Panc1 (cell line): ENCODE measurements around the gene UBE2N. TPM values are rescaled to one million over a fixed set of nuclear protein-coding genes. Genes with fewer than 3 reads are reported as not detected.

ENCODE experiments used
- ATAC-seq: fragments of 200-7000 bp; cut with Tn5 transposase; 2 replicates; pipeline ENCODE4 v1.9.1; 2020; ENCODE audit warnings: mild to moderate bottlenecking, moderate library complexity
- BruUV-seq: library from RNA; stranded (reverse); fragments of 400-500 nt; replicated peaks from 2 replicates; lab custom pipeline; 2021; lab: Mats Ljungman, UMichigan
- CTCF ChIA-PET: fragments of 300-600 bp; sonication (Branson Sonifier 250); formaldehyde crosslinking; loops from one replicate; lab custom pipeline; 2022; ENCODE audit warnings: antibody characterized with exemption; lab: Charles Lee
- POLR2A ChIA-PET: fragments of 300-600 bp; sonication (Branson Sonifier 250); formaldehyde crosslinking; loops from one replicate; lab custom pipeline; 2022; ENCODE audit warnings: antibody characterized with exemption; lab: Charles Lee
- DNase-seq: peaks from one replicate; pipeline ENCODE4 v3.0.0-alpha.2; 2010; ENCODE audit warnings: low read depth, low spot score
- H3K27ac ChIP-seq: 2 replicates; pipeline ENCODE4 v1.5.1; 2011; ENCODE audit warnings: mild to moderate bottlenecking, low read length, inconsistent platforms
- H3K27me3 ChIP-seq: fragments of 200-500 bp; sonication (Bioruptor generic); 2 replicates; pipeline ENCODE4 v1.6.0; 2014; ENCODE audit warnings: low read length, inconsistent platforms; ENCODE audit not compliant: control insufficient read depth, insufficient read depth
- H3K36me3 ChIP-seq: fragments of 200-500 bp; sonication (Bioruptor generic); 2 replicates; pipeline ENCODE4 v1.5.1; 2014; ENCODE audit warnings: inconsistent platforms, mild to moderate bottlenecking, low read length, moderate library complexity; ENCODE audit not compliant: control insufficient read depth, insufficient read depth
- H3K4me1 ChIP-seq: 2 replicates; pipeline ENCODE4 v1.5.1; 2011; ENCODE audit warnings: inconsistent platforms, mild to moderate bottlenecking, low read length, moderate library complexity; ENCODE audit not compliant: control insufficient read depth, insufficient read depth
- H3K4me3 ChIP-seq, 2 experiments: 2 replicates each; pipeline ENCODE4 v1.5.1; 2011 to 2012; ENCODE audit warnings: low read depth in 2 of 2, low read length in 2 of 2, mild to moderate bottlenecking in 2 of 2, inconsistent platforms in 1 of 2, moderate library complexity in 1 of 2
- H3K9me3 ChIP-seq: fragments of 200-500 bp; sonication (Bioruptor generic); 2 replicates; pipeline ENCODE4 v1.5.1; 2014; ENCODE audit warnings: low read depth, mild to moderate bottlenecking, inconsistent platforms, low read length, moderate library complexity; ENCODE audit not compliant: control insufficient read depth, insufficient read depth
- POLR2AphosphoS5 ChIP-seq: IDR thresholded peaks from 2 replicates; pipeline ENCODE4 v1.6.1; 2012; ENCODE audit warnings: mild to moderate bottlenecking, low read depth, low read length, moderate library complexity
- SIN3A ChIP-seq: IDR thresholded peaks from 2 replicates; pipeline ENCODE4 v1.6.1; 2012; ENCODE audit warnings: low read depth, mild to moderate bottlenecking, low read length, moderate library complexity, borderline replicate concordance; ENCODE audit not compliant: insufficient read depth
- TCF7L2 ChIP-seq: IDR thresholded peaks from 2 replicates; pipeline ENCODE4 v1.6.1; 2011; ENCODE audit warnings: mild to moderate bottlenecking, low read depth, low read length, inconsistent platforms
- in situ Hi-C: cut with HindIII; loops from 2 replicates; pipeline ENCODE4 v1.10.0; 2016; ENCODE audit warnings: low sequenced_read_pairs, low pct_unique_long_range_greater_than_20kb
- intact Hi-C: fragments of 100-400 bp; cut with micrococcal nuclease; formaldehyde crosslinking; loops from one replicate; pipeline ENCODE4 v1.10.0; 2022; ENCODE audit not compliant: unreplicated experiment
- total RNA-seq: library from RNA; stranded (reverse); gene quantifications from one replicate; pipeline ENCODE4 v1.2.1, GENCODE V29; 2021; ENCODE audit not compliant: unreplicated experiment
- TF ChIP-seq, protein P1 (sequence below), 2 experiments: IDR thresholded peaks; 2 replicates each; pipeline ENCODE4 v1.6.1; 2011 to 2012; ENCODE audit warnings: low read depth in 2 of 2, control low read depth in 1 of 2, low read length in 1 of 2, mild to moderate bottlenecking in 1 of 2, moderate library complexity in 1 of 2; ENCODE audit not compliant: insufficient read depth in 1 of 2
- TF ChIP-seq, protein P2 (sequence below): fragments of 450-650 bp; IDR thresholded peaks from 2 replicates; pipeline ENCODE4 v1.5.1; 2017; ENCODE audit warnings: mild to moderate bottlenecking

Gene UBE2N
- total RNA-seq, 1 experiment from 2014 or later: 150 TPM

- TF ChIP-seq, protein P1, sequence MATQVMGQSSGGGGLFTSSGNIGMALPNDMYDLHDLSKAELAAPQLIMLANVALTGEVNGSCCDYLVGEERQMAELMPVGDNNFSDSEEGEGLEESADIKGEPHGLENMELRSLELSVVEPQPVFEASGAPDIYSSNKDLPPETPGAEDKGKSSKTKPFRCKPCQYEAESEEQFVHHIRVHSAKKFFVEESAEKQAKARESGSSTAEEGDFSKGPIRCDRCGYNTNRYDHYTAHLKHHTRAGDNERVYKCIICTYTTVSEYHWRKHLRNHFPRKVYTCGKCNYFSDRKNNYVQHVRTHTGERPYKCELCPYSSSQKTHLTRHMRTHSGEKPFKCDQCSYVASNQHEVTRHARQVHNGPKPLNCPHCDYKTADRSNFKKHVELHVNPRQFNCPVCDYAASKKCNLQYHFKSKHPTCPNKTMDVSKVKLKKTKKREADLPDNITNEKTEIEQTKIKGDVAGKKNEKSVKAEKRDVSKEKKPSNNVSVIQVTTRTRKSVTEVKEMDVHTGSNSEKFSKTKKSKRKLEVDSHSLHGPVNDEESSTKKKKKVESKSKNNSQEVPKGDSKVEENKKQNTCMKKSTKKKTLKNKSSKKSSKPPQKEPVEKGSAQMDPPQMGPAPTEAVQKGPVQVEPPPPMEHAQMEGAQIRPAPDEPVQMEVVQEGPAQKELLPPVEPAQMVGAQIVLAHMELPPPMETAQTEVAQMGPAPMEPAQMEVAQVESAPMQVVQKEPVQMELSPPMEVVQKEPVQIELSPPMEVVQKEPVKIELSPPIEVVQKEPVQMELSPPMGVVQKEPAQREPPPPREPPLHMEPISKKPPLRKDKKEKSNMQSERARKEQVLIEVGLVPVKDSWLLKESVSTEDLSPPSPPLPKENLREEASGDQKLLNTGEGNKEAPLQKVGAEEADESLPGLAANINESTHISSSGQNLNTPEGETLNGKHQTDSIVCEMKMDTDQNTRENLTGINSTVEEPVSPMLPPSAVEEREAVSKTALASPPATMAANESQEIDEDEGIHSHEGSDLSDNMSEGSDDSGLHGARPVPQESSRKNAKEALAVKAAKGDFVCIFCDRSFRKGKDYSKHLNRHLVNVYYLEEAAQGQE (IDR thresholded peaks at IDR 0.05; ENCODE audit: insufficient read depth in 1 of 2, low read depth in 2 of 2, low read length in 1 of 2): no peak
- Histone ChIP-seq H3K27ac (no peak overlapping the region), H3K9me3 (no peaks in the 10 kb centered on the region), H3K4me3 (no peak overlapping the region), H3K4me1 (no peaks in the 10 kb centered on the region), H3K36me3 (no peaks in the 10 kb centered on the region), H3K27me3 (no peaks in the 10 kb centered on the region)
- ChIA-PET POLR2A (no interaction called here), CTCF (no interaction called here)
- intact Hi-C loops: no loop called here
- BruUV-seq: no TSS peak
- in situ Hi-C loops: no loop called here
- ATAC-seq (no peak), DNase-seq (no peak)
Measured at GRCh38 chr12:93366422-93366821, 75.3 kb downstream of the UBE2N start.

DNA sequence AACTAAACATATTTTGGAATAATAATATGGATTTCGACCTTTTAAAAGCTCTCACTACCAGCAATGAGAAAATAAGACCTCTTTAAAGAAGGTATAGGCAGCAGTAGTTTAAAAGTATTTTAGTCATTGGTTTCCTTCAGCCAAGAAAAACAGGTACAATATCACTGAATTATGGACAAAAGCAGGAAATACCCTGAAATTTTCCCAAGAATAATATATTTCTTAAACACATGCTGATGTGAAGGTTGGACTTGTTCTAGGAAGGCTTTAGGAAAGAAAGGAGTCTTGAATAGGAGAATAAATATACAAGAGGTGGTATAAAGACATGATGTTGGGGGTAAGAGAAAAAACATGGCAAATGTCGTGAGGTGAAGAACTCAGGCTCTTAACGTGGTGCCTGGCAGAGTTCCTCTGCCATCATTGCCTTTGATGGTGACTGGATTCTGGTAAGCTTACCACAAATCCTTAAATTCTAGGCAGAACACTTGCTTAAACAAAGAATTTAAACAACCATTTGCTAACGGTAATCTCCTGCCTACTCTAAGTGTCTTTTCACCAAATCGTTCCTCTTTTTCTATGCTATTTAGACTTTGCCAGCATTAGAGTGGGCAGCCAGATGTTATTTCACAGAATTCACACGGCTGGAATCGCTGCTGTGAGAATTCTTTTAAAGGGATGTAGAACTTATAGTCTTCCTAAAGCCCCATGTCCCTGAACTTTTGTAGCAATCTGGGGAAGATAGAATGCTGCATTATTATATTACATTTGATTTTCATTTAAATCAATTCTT is 75.9 kb downstream of the UBE2N start:
- in situ Hi-C loops: no loop called here
- Histone ChIP-seq H3K4me1 (no peaks in the 10 kb centered on the region), H3K4me3 (no peak overlapping the region), H3K9me3 (no peaks in the 10 kb centered on the region), H3K27ac (no peak overlapping the region), H3K27me3 (no peaks in the 10 kb centered on the region), H3K36me3 (no peaks in the 10 kb centered on the region)
- CTCF ChIA-PET: no interaction called here
- ATAC-seq: no peak
- TF ChIP-seq TCF7L2: no peak
- TF ChIP-seq, protein P2, sequence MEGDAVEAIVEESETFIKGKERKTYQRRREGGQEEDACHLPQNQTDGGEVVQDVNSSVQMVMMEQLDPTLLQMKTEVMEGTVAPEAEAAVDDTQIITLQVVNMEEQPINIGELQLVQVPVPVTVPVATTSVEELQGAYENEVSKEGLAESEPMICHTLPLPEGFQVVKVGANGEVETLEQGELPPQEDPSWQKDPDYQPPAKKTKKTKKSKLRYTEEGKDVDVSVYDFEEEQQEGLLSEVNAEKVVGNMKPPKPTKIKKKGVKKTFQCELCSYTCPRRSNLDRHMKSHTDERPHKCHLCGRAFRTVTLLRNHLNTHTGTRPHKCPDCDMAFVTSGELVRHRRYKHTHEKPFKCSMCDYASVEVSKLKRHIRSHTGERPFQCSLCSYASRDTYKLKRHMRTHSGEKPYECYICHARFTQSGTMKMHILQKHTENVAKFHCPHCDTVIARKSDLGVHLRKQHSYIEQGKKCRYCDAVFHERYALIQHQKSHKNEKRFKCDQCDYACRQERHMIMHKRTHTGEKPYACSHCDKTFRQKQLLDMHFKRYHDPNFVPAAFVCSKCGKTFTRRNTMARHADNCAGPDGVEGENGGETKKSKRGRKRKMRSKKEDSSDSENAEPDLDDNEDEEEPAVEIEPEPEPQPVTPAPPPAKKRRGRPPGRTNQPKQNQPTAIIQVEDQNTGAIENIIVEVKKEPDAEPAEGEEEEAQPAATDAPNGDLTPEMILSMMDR: no peak
- TF ChIP-seq, protein P1 (IDR thresholded peaks at IDR 0.05; ENCODE audit: insufficient read depth in 1 of 2, low read depth in 2 of 2, low read length in 1 of 2): no peak
- no peak for TF ChIP-seq POLR2AphosphoS5
- TF ChIP-seq SIN3A: no peak
- intact Hi-C loops: no loop called here
- POLR2A ChIA-PET: no interaction called here
- DNase-seq: no peak
- no TSS peak for BruUV-seq
